GM19025 (cell line): ENCODE data around the gene HOXC13.

ENCODE experiments used
- ATAC-seq: cut with Tn5 transposase; IDR thresholded peaks from one replicate; pipeline ENCODE4 v1.9.1; 2021; ENCODE audit warnings: mild to moderate bottlenecking, low read depth, moderate library complexity; ENCODE audit not compliant: unreplicated experiment

The HOXC13 gene

DNA sequence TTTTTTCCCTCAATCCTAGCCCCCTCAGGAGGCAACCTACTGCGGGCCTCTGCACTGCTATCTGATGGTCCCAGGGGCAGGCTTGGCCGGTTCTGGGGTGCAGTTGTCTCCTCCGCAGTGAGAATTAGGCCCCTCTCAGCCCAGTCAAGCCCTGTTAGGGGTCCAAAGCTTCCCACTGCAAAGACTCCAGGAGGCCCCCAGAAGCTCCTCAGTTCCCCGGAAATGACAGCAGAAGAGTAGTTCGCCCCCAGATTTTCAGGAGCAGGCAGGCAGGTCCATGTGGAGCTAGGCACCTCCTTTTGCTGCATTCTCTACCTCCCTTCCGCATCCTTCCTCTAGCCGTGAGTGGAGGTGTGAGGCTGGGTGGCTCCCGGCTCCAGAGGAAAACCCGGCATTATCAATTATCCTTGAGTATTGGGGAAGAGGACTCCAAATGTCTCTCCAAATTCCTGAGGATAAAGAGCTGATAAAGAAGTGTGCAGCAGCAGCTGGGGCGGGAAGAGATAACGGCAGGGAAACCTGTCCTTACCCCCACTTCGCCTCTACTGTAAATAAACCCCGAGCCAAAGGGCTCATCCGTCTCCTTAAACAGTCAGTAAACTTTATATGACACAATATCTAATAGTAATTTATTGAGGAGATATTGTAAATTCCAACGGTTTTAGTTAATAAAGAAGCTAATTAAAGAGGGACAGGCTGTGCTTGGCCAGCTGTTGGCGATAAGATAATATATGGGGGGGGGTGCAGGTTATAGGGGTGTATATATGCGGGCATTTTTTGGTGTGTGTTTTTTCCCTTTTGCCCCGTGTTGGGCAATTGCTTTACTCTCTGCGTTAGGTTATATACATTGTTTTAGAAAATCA is 15.4 kb downstream of the HOXC13 start:
- no peak for ATAC-seq

DNA sequence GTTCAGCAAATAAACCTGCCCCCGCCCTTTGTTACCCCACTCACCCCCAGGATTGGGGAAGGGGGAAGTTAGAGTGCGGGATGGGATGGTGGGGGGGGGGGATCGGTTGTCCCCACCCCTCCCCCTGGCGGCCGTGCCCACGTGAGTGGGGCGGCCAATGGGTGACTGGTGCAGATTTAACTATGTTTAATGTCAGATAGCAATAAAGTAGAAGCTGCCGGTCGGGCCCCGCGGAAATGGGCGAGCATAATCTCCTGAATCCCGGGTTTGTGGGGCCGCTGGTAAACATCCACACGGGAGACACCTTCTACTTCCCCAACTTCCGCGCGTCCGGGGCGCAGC is 16.0 kb downstream of the HOXC13 start, which contains the start of gene HOXC12:
Gene HOXC12 (plus strand): TSS at position 210 of the 342 bp plus-strand sequence. CDS start 27 bp downstream, at position 237.
- no peak for ATAC-seq

DNA sequence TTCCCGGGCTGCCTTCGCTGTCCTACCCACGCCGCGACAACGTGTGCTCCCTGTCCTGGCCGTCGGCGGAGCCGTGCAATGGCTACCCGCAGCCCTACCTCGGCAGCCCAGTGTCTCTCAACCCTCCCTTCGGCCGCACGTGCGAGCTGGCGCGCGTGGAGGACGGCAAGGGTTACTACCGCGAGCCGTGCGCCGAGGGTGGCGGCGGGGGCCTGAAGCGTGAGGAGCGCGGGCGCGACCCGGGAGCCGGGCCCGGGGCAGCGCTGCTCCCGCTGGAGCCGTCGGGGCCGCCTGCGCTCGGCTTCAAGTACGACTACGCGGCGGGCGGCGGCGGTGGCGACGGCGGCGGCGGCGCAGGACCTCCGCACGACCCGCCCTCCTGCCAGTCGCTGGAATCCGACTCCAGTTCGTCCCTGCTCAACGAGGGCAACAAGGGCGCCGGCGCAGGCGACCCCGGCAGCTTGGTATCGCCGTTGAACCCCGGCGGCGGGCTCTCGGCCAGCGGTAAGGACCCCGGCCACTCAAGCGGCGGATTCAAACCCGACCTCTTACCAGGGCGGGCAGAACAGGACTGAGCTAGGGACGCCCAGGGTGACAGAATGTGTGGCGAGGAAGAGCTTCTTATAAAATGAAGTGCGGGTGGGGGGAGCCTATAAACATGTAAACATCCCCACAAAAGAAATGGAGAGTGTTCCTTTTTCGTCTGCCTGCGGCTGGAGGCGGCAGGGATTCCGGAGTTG is 16.6 kb downstream of the HOXC13 start:
- no peak for ATAC-seq

DNA sequence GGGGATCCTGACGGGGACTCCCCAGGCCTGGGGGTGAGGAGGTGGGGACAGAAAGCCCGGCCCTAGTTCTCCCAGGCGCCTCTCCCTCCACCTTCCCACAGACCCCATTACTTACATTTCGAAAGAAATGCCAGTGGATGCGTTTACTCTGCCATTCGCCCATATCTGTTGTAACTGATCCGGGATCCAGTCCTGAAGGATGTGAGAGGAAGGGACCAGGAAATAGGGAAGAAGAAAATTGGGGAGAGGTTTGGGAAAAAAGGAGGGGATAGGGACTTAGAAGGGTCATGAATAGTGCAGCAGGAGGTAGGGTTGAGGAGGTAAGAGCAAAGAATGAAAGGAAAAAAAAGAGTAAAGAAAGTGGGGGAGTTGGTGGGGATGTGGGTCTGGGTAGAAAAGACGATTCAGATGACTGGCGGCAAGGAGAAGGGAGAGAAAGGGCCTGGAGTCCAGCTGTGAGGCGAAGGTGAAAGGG is 17.2 kb downstream of the HOXC13 start:
- ATAC-seq: no peak

DNA sequence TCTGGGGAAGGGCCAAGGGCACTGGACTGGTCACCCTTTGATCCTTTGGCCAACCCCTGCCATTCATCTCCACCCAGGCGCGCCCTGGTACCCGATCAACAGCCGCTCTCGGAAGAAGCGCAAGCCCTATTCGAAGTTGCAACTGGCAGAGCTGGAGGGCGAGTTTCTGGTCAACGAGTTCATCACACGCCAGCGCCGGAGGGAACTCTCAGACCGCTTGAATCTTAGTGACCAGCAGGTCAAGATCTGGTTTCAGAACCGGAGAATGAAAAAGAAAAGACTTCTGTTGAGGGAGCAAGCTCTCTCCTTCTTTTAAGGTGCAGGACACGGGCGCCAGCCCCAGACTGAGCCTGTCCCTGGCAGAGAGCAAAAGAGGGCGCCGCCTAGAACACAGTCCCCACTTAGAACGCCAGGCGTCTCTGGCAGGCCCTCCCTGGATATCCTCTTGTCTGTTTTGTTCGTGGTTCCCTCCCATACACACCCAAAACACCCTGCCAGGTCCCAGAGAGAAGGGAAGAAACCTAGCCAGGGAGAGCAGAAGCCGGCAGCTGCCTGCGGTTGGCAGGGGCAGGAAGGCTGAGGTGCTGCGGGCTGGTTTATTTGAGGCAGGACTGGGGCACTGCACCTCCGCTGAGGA is 17.7 kb downstream of the HOXC13 start:
- ATAC-seq: no peak

DNA sequence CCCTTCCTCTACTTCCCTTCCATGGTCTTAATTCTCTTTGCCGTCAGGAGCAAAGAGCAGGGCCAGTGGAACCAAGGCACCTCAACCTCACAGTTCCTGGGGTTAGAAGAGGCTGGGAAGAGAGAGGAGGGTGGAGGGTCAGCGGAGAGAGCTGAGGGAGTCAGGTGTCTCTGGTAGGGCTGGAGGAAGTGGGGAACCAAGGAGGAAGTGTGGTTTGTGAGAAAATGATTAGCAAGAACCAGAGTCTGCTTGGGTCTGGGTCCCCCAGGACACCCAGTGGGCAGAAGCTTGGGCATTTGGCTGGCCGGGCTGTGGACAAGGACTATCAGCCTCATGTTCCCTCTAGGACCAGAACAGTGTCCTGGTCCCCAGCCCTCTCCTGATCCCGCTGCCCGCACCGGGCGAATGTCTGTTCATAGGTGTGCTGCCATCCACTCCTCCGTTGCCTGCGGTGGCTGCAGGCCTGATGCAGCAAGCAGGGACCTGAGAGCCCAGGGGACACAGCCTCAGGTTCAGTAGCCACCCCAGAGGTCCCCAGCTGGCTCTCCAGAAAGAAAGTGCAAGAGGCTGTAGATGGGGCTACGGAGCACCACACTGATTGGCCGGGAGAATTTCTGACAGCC is 18.4 kb downstream of the HOXC13 start:
- ATAC-seq: no peak

DNA sequence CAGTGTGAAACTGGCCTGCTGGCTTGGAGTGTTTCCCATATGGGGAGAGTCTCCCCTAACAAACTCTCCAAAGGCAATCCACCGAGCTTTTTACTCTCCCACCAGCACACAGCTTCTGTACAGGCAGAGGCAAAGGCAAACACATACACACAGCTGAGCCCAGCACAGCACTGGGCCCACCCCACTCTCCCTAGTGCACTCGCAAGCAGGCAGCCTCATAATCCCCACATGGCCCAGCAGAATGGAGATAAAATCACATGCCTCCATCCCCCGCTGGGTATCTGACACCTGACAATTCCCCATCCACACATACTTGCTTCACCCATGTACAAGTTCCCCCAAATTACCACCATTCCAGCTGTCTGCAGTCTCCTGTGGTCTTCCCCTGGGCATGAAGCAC is 19.5 kb downstream of the HOXC13 start:
- no peak for ATAC-seq

GRCh38 chr12:53959314-53959713 is 20.7 kb downstream of the HOXC13 start:
- no peak for ATAC-seq

GRCh38 chr12:53960187-53961024 is 21.8 kb downstream of the HOXC13 start:
- ATAC-seq: no peak

GRCh38 chr12:53961025-53961761 is 22.6 kb downstream of the HOXC13 start:
- no peak for ATAC-seq

GRCh38 chr12:53963005-53963404 is 24.4 kb downstream of the HOXC13 start:
- ATAC-seq: no peak

- ATAC-seq: no peak
These were observed 25.0 kb downstream of the HOXC13 start for GRCh38 chr12:53963434-53964314.

- no peak for ATAC-seq
These were observed 25.7 kb downstream of the HOXC13 start for GRCh38 chr12:53964315-53964713.

- ATAC-seq: no peak
These were observed 26.9 kb downstream of the HOXC13 start for GRCh38 chr12:53965281-53966084.

DNA sequence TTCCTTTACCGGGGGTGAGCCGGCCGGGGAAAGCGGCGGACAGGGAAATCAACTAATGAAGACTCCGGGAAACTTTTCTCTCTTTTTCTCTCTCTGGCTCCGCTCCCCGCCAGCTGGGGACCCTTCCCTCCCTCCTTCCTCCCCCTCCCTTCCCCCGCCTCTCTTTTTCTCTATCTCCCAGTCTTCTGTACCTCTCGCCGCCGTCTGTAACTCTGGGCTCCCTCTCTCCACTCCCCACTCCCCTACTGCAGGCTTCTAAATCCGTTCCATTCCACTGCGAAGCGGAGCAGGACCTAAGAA is 27.4 kb downstream of the HOXC13 start:
- no peak for ATAC-seq

- ATAC-seq: no peak
These were observed 27.9 kb downstream of the HOXC13 start for GRCh38 chr12:53966385-53967133.

GRCh38 chr12:53967421-53967925 is 28.8 kb downstream of the HOXC13 start:
- ATAC-seq: no peak
